GM23338 (cell line): ENCODE results near the gene PER2. TPM values are rescaled to one million over a fixed set of nuclear protein-coding genes. Genes with fewer than 3 reads are reported as not detected.

Experiments
- ATAC-seq: fragments of 200-7000 bp; cut with Tn5 transposase; 3 replicates; pipeline ENCODE4 v1.9.1; 2020
- DNase-seq: peaks from one replicate; pipeline ENCODE4 v3.0.0-alpha.2; 2015; ENCODE audit warnings: low spot score
- H2AFZ ChIP-seq: fragments of 200-600 bp; sonication (generic); 2 replicates; pipeline ENCODE4 v1.8.0; 2016; ENCODE audit warnings: antibody characterized with exemption, mild to moderate bottlenecking, moderate library complexity
- H3F3A ChIP-seq: fragments of 200-600 bp; sonication (generic); replicated peaks from 2 replicates; pipeline ENCODE4 v1.8.0; 2017; ENCODE audit warnings: antibody characterized with exemption, mixed run types, low read depth
- H3K27ac ChIP-seq: fragments of 200-600 bp; sonication (generic); 2 replicates; pipeline ENCODE4 v1.6.1; 2016; ENCODE audit warnings: low read depth
- H3K27me3 ChIP-seq: fragments of 200-600 bp; sonication (generic); 2 replicates; pipeline ENCODE4 v1.8.0; 2016; ENCODE audit warnings: mild to moderate bottlenecking, mixed run types, moderate library complexity; ENCODE audit not compliant: insufficient read depth
- H3K36me3 ChIP-seq: fragments of 200-600 bp; sonication (generic); 2 replicates; pipeline ENCODE4 v1.8.0; 2016; ENCODE audit warnings: mild to moderate bottlenecking; ENCODE audit not compliant: insufficient read depth
- H3K4me1 ChIP-seq: fragments of 200-600 bp; sonication (generic); 2 replicates; pipeline ENCODE4 v1.8.0; 2016; ENCODE audit warnings: mild to moderate bottlenecking, moderate library complexity; ENCODE audit not compliant: insufficient read depth
- H3K4me2 ChIP-seq: fragments of 200-600 bp; sonication (generic); 2 replicates; pipeline ENCODE4 v1.7.1; 2017; ENCODE audit warnings: mixed run types
- H3K4me3 ChIP-seq: fragments of 200-600 bp; sonication (generic); 2 replicates; pipeline ENCODE4 v1.6.1; 2016; ENCODE audit warnings: mixed run types
- H3K79me2 ChIP-seq: fragments of 200-600 bp; sonication (generic); replicated peaks from 2 replicates; pipeline ENCODE4 v1.8.0; 2017; ENCODE audit warnings: mild to moderate bottlenecking; ENCODE audit not compliant: insufficient read depth
- H3K9me2 ChIP-seq: fragments of 200-600 bp; sonication (generic); 2 replicates; pipeline ENCODE4 v1.8.0; 2017; ENCODE audit not compliant: insufficient read depth
- H4K20me1 ChIP-seq: fragments of 200-600 bp; sonication (generic); replicated peaks from 2 replicates; pipeline ENCODE4 v1.8.0; 2017; ENCODE audit warnings: mild to moderate bottlenecking; ENCODE audit not compliant: insufficient read depth
- H3K27ac Mint-ChIP-seq: 2 replicates; pipeline ENCODE4 v1.8.0; 2020; ENCODE audit warnings: inconsistent platforms, mild to moderate bottlenecking, moderate library complexity, mixed read lengths
- H3K27me3 Mint-ChIP-seq: 3 replicates; pipeline ENCODE4 v1.8.0; 2022; ENCODE audit warnings: low read depth, mild to moderate bottlenecking, moderate library complexity, mixed read lengths, inconsistent platforms; ENCODE audit not compliant: insufficient read depth, poor library complexity
- H3K36me3 Mint-ChIP-seq: 3 replicates; pipeline ENCODE4 v1.8.0; 2021; ENCODE audit warnings: low read depth, mild to moderate bottlenecking, inconsistent platforms, moderate library complexity, mixed read lengths
- H3K4me1 Mint-ChIP-seq: 3 replicates; pipeline ENCODE4 v1.8.0; 2020; ENCODE audit warnings: mild to moderate bottlenecking, inconsistent platforms, mixed read lengths
- H3K4me3 Mint-ChIP-seq: 3 replicates; pipeline ENCODE4 v1.8.0; 2021; ENCODE audit warnings: moderate library complexity, mild to moderate bottlenecking, inconsistent platforms, mixed read lengths
- H3K9me3 Mint-ChIP-seq: 3 replicates; pipeline ENCODE4 v1.8.0; 2020; ENCODE audit warnings: moderate library complexity, mild to moderate bottlenecking, inconsistent platforms, mixed read lengths
- CREB1 ChIP-seq: fragments of 250-450 bp; sonication (Bioruptor Pico); IDR thresholded peaks from 2 replicates; pipeline ENCODE4 v1.5.0; 2020; ENCODE audit warnings: low read depth, mild to moderate bottlenecking, moderate library complexity
- CTCF ChIP-seq, 2 experiments: fragments of 200-600 bp in 1 of 2; sonication (generic) in 1 of 2; conservative IDR thresholded peaks; 2 replicates each; pipeline versions ENCODE4 v1.5.1 to v1.6.1; 2016 to 2017; ENCODE audit warnings: antibody characterized with exemption in 2 of 2, low read depth in 2 of 2, mild to moderate bottlenecking in 2 of 2, moderate library complexity in 1 of 2
- EZH2 ChIP-seq: fragments of 200-600 bp; sonication (generic); IDR thresholded peaks from one replicate; pipeline ENCODE4 v1.8.0; 2017; ENCODE audit warnings: antibody characterized with exemption, mild to moderate bottlenecking, low read depth; ENCODE audit not compliant: unreplicated experiment
- EZH2phosphoT487 ChIP-seq: fragments of 200-600 bp; sonication (generic); IDR thresholded peaks from one replicate; pipeline ENCODE4 v1.8.1; 2018; ENCODE audit warnings: antibody characterized with exemption; ENCODE audit not compliant: unreplicated experiment
- JUNB ChIP-seq: IDR thresholded peaks from one replicate; pipeline ENCODE4 v1.6.1; 2016; ENCODE audit warnings: antibody characterized with exemption; ENCODE audit not compliant: unreplicated experiment
- NANOG ChIP-seq: IDR thresholded peaks from 2 replicates; pipeline ENCODE4 v1.6.1; 2016; ENCODE audit warnings: antibody characterized with exemption, borderline replicate concordance
- POLR2AphosphoS5 ChIP-seq: IDR thresholded peaks from 2 replicates; pipeline ENCODE4 v1.6.1; 2016; ENCODE audit warnings: antibody characterized with exemption, low read depth
- ZNF114 ChIP-seq: fragments of 250-450 bp; sonication (Bioruptor Pico); IDR thresholded peaks from 2 replicates; pipeline ENCODE4 v1.5.0; 2020; ENCODE audit warnings: mild to moderate bottlenecking, moderate library complexity
- ZNF331 ChIP-seq: fragments of 250-450 bp; sonication (Bioruptor Pico); IDR thresholded peaks from 2 replicates; pipeline ENCODE4 v1.5.0; 2020; ENCODE audit warnings: low read depth, mild to moderate bottlenecking, moderate library complexity
- polyA plus RNA-seq: library from polyadenylated mRNA; unstranded; fragments of >200 nt; fragmentation: Nextera tagmentation; extraction: Ambion mirVana; gene quantifications from 2 replicates; pipeline ENCODE4 v1.2.1, GENCODE V29; 2016
- total RNA-seq: library from RNA; depleted of rRNA; stranded (reverse); fragments of >200 nt; shearing (Covaris generic); gene quantifications from 2 replicates; pipeline ENCODE4 v1.2.3, GENCODE V29; 2014
- TF ChIP-seq, protein P1 (sequence below): IDR thresholded peaks from one replicate; pipeline ENCODE4 v1.6.1; 2018; ENCODE audit warnings: antibody characterized with exemption; ENCODE audit not compliant: unreplicated experiment
- TF ChIP-seq, protein P2 (sequence below): IDR thresholded peaks from 2 replicates; pipeline ENCODE4 v1.6.1; 2016; ENCODE audit warnings: antibody characterized with exemption

Gene PER2
- total and polyA plus RNA-seq, 2 experiments from 2014 or later: 2.2 to 4.6 TPM

DNA sequence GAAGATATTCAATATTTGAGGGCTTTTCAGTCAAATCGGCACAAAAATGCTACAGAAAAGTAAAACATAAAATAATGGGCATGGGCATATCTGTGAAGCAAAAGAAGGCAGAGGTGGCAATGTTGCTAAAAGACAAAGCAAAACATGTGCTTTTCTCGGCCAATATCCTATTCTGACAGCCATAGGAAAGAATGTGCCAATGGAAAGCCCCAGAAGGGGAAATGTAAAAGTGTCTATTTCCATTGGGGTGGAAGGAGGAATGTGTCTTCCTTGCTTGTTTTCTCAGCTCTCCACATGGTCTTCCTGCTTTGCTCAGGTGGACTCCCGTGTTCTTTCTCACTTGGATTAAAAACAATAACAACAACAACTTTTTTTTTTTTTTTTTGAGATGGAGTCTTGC lies 13.7 kb upstream of the PER2 start:
- no peaks in the 10 kb centered on the region for H3K9me2 ChIP-seq
- H3K4me3 ChIP-seq: no peak overlapping the region
- no peaks in the 10 kb centered on the region for H3K36me3 ChIP-seq
- H3F3A ChIP-seq: no peaks in the 10 kb centered on the region
- H3K27me3 ChIP-seq: no peaks in the 10 kb centered on the region
- no peak for TF ChIP-seq EZH2phosphoT487
- TF ChIP-seq EZH2: no peak
- no peak for TF ChIP-seq JUNB
- TF ChIP-seq, protein P1, sequence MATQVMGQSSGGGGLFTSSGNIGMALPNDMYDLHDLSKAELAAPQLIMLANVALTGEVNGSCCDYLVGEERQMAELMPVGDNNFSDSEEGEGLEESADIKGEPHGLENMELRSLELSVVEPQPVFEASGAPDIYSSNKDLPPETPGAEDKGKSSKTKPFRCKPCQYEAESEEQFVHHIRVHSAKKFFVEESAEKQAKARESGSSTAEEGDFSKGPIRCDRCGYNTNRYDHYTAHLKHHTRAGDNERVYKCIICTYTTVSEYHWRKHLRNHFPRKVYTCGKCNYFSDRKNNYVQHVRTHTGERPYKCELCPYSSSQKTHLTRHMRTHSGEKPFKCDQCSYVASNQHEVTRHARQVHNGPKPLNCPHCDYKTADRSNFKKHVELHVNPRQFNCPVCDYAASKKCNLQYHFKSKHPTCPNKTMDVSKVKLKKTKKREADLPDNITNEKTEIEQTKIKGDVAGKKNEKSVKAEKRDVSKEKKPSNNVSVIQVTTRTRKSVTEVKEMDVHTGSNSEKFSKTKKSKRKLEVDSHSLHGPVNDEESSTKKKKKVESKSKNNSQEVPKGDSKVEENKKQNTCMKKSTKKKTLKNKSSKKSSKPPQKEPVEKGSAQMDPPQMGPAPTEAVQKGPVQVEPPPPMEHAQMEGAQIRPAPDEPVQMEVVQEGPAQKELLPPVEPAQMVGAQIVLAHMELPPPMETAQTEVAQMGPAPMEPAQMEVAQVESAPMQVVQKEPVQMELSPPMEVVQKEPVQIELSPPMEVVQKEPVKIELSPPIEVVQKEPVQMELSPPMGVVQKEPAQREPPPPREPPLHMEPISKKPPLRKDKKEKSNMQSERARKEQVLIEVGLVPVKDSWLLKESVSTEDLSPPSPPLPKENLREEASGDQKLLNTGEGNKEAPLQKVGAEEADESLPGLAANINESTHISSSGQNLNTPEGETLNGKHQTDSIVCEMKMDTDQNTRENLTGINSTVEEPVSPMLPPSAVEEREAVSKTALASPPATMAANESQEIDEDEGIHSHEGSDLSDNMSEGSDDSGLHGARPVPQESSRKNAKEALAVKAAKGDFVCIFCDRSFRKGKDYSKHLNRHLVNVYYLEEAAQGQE: no peak
- no peak overlapping the region for H3K4me2 ChIP-seq
- H3K79me2 ChIP-seq: no peaks in the 10 kb centered on the region
- H3K4me3 Mint-ChIP-seq: no peak overlapping the region
- H3K27ac ChIP-seq: no peak overlapping the region
- no peaks in the 10 kb centered on the region for H3K9me3 Mint-ChIP-seq
- peaks cover 5% of the 10 kb centered on the region for H3K27me3 Mint-ChIP-seq
- ATAC-seq (no peak), DNase-seq (no peak)
- H4K20me1 ChIP-seq: no peaks in the 10 kb centered on the region
- H2AFZ ChIP-seq: no peak overlapping the region
- H3K27ac Mint-ChIP-seq: no peak overlapping the region
- H3K4me1 Mint-ChIP-seq: peaks cover 5% of the 10 kb centered on the region
- no peaks in the 10 kb centered on the region for H3K36me3 Mint-ChIP-seq
- no peaks in the 10 kb centered on the region for H3K4me1 ChIP-seq

GRCh38 chr2:238299803-238300202 lies 11.4 kb upstream of the PER2 start:
- no peak overlapping the region for H3K4me2 ChIP-seq
- DNase-seq (no peak), ATAC-seq (no peak)
- H3K4me1 Mint-ChIP-seq: peaks cover 5% of the 10 kb centered on the region
- no peak overlapping the region for H3K27ac ChIP-seq
- no peaks in the 10 kb centered on the region for H3K4me1 ChIP-seq
- peaks cover 11% of the 10 kb centered on the region for H3K27me3 Mint-ChIP-seq
- no peak overlapping the region for H3K27ac Mint-ChIP-seq
- no peaks in the 10 kb centered on the region for H3K36me3 Mint-ChIP-seq
- no peaks in the 10 kb centered on the region for H3K9me3 Mint-ChIP-seq
- H3K9me2 ChIP-seq: no peaks in the 10 kb centered on the region
- H3K36me3 ChIP-seq: no peaks in the 10 kb centered on the region
- H3K4me3 ChIP-seq: no peak overlapping the region
- no peaks in the 10 kb centered on the region for H3K79me2 ChIP-seq
- no peak overlapping the region for H3K4me3 Mint-ChIP-seq
- no peaks in the 10 kb centered on the region for H3K27me3 ChIP-seq
- no peaks in the 10 kb centered on the region for H3F3A ChIP-seq
- no peak overlapping the region for H2AFZ ChIP-seq
- no peaks in the 10 kb centered on the region for H4K20me1 ChIP-seq
- TF ChIP-seq CTCF (conservative IDR thresholded peaks at IDR 0.05; ENCODE audit: low read depth in 2 of 2): no peak
- TF ChIP-seq EZH2: no peak
- TF ChIP-seq, protein P2, sequence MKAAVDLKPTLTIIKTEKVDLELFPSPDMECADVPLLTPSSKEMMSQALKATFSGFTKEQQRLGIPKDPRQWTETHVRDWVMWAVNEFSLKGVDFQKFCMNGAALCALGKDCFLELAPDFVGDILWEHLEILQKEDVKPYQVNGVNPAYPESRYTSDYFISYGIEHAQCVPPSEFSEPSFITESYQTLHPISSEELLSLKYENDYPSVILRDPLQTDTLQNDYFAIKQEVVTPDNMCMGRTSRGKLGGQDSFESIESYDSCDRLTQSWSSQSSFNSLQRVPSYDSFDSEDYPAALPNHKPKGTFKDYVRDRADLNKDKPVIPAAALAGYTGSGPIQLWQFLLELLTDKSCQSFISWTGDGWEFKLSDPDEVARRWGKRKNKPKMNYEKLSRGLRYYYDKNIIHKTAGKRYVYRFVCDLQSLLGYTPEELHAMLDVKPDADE: no peak
- TF ChIP-seq, protein P1: no peak
- no peak for TF ChIP-seq EZH2phosphoT487
- TF ChIP-seq ZNF331: no peak
- TF ChIP-seq ZNF114 (CRISPR knock-in tag): no peak
- no peak for TF ChIP-seq JUNB
- no peak for TF ChIP-seq POLR2AphosphoS5
- no peak for TF ChIP-seq NANOG
- TF ChIP-seq CREB1 (CRISPR knock-in tag): no peak
